ENCODE measurements around the gene LTBP1. TPM values are rescaled to one million over a fixed set of nuclear protein-coding genes. Genes with fewer than 3 reads are reported as not detected.
"Not testable (repeated sequence)": the region's sequence is repeated elsewhere in the genome, so short reads cannot be mapped to it uniquely, and the experiment has no call there.

The LTBP1 gene, protein sequence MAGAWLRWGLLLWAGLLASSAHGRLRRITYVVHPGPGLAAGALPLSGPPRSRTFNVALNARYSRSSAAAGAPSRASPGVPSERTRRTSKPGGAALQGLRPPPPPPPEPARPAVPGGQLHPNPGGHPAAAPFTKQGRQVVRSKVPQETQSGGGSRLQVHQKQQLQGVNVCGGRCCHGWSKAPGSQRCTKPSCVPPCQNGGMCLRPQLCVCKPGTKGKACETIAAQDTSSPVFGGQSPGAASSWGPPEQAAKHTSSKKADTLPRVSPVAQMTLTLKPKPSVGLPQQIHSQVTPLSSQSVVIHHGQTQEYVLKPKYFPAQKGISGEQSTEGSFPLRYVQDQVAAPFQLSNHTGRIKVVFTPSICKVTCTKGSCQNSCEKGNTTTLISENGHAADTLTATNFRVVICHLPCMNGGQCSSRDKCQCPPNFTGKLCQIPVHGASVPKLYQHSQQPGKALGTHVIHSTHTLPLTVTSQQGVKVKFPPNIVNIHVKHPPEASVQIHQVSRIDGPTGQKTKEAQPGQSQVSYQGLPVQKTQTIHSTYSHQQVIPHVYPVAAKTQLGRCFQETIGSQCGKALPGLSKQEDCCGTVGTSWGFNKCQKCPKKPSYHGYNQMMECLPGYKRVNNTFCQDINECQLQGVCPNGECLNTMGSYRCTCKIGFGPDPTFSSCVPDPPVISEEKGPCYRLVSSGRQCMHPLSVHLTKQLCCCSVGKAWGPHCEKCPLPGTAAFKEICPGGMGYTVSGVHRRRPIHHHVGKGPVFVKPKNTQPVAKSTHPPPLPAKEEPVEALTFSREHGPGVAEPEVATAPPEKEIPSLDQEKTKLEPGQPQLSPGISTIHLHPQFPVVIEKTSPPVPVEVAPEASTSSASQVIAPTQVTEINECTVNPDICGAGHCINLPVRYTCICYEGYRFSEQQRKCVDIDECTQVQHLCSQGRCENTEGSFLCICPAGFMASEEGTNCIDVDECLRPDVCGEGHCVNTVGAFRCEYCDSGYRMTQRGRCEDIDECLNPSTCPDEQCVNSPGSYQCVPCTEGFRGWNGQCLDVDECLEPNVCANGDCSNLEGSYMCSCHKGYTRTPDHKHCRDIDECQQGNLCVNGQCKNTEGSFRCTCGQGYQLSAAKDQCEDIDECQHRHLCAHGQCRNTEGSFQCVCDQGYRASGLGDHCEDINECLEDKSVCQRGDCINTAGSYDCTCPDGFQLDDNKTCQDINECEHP (N-terminal part only)
- 150 and 162 TPM in 2 replicates for total RNA-seq (2014; rRNA removed; shearing (Covaris generic))

DNA sequence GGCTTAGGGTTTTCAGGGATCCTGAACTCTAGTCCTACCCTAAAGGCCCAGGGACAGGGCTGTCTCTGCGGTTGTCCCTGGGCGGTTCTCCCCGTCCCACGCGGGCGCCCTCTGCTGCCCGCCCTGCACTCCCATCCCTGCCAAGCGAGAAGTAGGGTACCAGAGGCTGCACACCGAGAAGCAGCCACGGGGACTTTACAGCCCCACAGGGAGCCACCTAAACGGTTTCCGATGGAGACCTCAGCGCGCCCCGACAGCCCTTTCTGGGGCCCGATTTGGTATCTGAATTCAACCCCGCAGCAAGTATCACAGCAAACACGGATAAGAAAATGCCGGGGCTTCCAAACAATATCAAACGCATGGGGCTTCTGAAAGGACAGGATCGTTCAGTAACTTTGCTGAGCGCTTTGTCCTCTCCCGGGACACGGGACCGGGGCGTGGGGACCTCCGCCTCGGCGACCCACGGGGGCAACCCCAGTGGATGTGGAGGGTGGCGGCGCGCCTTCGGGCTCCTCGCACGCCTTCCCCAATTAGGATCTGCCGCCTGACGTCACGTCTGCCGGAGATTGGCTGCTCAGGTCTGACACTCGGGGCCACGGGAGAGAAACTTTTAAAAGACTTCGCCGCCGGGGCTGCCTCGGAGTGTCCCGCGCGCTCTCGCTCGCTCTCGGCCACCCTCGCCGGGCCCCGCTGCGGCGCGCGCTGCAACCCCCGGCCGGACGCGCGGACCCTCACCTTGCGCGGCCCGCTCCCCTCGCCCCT lies at the start of gene LTBP1:
Gene LTBP1, plus strand, starts transcription at position 640 of the 762 bp plus-strand sequence. CDS start 372 bp downstream, outside the sequence.
- peak; percentile 76 for DNase-seq (ENCODE audit: low read depth)

DNA sequence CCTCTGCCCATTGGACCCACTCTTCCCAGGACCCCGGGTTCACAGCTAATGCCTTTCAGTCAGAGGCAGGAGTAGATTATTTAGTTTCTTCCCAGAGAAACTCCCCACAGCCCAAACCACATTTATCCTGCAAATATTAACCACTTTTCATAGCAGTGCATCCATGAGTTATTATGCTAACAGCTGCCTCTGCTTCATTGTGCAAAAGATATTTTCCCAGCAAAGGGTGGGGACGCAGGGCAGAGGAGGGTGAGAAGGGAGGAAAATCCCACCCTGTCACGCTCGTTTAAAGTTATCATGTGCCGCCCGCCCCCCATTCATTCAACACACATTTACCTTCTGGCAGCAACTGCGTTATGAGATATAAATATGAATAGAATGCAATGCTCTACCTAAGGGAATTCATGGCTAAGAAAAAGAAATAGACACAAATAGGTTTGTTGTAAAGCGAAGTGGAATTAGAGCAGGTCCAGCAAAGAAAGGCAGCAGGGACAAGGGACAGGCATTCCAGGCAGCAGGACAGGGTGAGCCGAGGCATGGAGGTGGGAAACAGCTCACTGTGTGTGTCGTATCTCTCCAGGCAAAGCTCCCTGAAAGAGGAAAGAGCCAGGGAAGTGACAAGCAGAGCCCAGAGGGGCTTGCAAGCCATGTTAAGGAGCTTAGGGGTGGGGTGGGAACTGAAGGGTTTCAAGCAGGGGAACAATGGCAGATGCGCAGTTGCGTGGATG lies 46.3 kb upstream of the LTBP1 start:
- no peak for DNase-seq (ENCODE audit: low read depth)

DNA sequence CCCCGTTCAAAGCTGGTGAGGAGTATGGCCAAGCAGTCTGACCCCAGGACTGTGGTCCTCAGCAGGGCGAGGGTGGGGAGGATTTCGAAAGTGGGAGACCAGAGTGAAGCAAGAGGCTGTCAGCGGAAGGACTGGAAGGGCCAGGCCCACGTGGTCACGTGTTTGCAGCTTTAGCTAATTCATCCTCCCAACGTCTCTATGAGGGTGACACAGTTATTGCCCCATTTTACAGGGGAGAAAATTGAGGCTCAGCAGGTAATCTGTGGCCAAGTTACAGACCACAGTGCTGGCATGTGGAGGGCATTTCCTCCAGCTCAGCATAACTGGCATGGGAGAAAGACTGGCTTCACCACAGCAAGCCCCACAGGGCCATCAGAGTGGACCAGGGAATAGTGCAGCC lies 45.4 kb upstream of the LTBP1 start:
- DNase-seq (ENCODE audit: low read depth): peak; percentile 4

DNA sequence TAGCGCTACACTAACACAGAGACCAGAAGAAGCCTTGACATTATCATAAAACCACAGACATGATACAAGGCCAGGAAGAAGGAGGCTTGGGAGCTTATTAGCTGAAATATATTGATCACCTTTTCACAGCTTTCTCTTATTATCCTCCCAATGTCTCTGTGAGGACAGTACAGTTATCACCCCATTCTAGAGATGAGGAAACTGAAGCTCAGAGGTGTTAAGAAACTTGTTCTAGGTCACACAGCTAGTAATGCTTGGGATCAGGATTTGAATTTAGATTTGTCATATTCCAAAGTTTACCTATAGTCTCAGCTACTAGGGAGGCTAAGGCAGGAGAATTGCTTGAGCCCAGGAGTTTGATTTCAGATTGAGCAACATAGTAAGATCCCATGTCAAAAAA lies 44.6 kb upstream of the LTBP1 start:
- no peak for DNase-seq (ENCODE audit: low read depth)

DNA sequence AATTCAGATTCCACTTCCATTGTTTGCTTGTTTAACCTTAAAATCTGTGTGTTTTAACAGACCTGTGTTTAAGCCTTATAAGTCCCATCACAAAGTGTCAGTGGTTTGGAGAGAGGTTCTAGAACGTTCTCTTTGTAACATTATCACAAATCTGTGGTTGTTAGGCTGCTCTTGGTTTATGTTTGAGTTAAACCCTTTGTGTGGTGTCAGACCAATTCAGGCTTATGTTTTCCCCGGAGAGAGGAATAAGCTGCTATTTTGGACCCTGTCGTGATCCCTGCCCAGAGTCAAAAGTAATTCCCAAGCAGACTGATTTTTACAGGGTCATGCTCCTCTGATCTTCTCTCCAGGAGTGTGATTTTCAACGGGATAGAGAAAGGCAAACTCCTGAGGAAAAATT lies 43.8 kb upstream of the LTBP1 start:
- no peak for DNase-seq (ENCODE audit: low read depth)

DNA sequence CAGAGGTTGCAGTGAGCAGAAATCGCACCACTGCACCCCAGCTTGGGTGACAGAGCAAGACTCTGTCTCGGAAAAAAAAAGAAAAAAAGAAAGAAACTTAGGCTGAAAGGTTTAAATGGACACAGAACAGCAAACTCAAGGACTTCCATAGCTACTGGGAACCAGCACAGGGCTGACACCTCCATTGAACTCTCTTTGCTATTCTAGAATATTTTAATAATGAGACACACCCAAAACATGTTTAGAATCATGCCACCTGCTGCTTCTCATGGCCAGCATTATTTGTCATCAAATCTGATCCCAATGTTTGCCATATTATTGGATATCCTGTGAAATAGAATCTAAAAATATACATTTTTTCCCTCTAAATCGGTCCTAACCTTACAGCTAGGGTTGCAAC lies 42.7 kb upstream of the LTBP1 start:
- DNase-seq (ENCODE audit: low read depth): no peak

DNA sequence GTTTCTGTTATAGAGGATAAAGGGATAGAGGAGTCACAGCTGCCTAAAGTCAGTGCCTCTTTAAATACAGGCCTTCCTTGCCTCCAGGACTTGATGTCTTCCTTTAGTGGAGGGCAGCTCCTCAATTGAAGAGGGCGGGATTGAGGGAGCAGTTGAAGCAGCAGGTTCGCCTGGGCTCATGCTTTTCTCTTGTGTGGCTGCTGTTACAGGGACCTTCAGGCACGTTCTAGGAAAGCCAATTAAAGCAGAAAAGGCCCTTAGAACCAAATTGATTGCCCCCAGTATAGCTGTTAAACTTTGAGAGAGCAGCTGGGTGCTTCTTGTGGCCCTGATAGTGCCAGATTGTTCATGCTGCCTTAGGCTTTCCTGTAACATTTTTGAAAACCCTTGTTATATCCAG lies 42.0 kb upstream of the LTBP1 start:
- DNase-seq (ENCODE audit: low read depth): no peak

DNA sequence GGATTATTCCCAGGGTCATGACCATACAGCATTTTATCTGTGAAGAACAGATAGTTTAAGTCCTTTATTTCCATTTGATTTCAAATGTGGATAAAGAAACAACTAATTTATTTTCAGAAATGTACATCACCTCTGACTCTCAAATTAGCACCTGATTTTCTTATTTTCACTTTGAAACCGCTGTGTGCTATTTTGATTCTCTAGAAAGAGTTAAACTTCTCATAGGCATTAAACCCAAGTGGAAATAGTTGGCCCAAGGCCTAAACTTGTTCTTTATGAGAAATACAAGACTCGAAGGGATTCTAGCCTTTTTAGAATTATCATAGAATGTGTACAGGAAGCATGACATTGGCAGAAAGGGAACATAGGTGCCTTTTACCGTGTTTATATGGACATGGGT lies 41.5 kb upstream of the LTBP1 start:
- DNase-seq (ENCODE audit: low read depth): no peak

DNA sequence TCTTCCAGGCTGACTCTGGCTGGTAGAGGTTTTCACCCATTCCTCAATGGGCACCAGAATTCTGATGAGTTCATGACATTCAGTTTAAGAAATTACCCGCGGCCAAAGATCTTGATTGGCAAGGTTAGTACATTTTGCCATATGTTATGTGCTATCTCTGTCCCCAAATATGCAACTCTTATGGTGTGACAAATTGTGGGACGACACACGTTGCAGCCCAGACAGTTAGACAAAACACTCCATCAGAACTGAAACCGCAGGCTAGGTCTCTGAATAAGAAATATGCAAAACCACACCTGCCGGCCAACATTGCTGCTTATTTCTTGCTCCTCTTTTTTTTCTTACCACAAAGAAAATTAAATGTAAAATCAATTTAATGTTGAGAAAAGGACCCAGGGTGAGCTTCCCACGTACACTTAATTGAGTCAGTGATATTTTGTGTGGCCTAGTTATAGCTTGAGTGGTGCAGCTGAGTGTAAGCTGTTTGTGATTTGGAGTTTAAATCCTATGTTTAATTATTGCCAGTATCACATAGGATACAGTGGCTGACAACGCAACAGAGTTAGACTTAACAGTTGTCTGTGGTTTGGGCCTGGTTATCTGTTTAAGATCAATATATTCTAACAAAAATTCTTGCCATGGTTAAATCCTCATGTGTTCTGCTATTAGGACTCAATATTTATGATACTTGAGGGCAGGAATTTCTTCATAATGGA lies 35.7 kb upstream of the LTBP1 start:
- DNase-seq (ENCODE audit: low read depth): no peak

DNA sequence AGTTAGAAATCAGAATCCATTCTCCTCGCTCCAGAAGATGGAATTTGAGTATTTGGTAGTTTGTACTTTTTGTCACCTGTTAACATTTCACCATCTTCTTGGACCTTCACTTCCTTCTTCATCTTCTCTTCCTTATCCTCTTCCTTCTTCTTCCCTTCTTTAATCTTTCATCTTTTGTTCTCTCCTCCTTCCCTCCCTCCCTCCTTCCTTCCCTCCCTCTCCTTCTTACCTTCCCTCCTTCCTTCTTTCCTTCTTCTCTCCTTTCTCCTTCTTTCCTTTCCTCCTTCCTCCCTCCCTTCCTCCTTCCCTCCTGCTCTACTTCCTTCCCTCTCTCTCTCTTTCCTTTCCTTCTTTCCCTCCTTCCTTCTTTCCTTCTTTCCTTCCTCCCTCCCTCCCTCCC lies 31.1 kb upstream of the LTBP1 start:
- DNase-seq (ENCODE audit: low read depth): no peak

DNA sequence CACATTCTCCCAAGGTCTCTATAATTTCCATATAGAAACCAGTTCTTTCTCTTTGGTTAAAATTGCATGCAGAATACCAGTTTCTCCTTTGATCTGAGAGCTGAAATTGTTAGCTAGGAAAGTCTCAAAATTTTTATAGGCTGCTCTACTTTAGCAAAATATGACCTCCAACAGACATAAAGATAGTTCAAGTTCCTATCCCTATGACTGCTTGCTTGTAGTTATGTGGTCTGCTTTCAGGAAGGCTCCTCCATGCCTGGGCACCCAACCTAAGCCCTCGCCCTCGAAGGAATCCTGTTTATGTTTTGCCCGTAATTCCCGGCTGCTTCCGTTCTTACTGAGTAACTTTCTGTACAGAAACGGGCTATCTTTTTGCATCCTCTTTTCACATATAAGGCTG lies 28.0 kb upstream of the LTBP1 start:
- DNase-seq (ENCODE audit: low read depth): no peak

DNA sequence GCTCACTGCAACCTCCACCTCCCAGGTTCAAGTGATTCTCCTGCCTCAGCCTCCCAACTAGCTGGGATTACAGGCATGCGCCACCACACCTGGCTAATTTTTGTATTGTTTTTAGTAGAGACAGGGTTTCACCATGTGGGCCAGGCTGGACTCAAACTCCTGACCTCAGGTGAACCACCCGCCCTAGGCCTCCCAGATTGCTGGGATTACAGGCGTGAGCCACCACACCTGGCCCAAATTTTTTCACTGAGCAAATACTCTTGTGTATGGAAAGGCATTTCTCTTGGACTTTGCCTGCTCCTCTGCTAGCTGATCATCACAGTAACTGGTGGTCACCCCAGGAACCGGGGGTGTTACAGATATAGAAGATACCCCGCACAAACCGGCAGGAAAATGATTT lies 26.9 kb upstream of the LTBP1 start:
- not testable (repeated sequence) for DNase-seq (ENCODE audit: low read depth)

DNA sequence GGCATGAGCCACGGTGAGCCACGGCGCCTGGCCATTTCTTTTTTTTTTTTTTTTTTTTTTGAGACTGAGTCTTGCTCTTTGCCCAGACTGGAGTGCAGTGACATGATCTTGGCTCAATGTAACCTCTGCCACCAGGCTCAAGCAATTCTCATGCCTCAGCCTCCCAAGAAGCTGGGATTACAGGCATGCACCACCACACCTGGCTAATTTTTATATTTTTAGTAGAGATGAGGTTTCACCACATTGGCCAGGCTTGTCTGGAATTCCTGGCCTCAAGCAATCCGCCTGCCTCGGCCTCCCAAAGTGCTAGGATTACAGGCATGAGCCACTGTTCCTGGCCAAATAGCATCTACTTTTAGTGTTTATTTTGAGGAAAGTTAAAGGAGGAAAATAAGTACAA lies 25.3 kb upstream of the LTBP1 start:
- DNase-seq (ENCODE audit: low read depth): not testable (repeated sequence)

DNA sequence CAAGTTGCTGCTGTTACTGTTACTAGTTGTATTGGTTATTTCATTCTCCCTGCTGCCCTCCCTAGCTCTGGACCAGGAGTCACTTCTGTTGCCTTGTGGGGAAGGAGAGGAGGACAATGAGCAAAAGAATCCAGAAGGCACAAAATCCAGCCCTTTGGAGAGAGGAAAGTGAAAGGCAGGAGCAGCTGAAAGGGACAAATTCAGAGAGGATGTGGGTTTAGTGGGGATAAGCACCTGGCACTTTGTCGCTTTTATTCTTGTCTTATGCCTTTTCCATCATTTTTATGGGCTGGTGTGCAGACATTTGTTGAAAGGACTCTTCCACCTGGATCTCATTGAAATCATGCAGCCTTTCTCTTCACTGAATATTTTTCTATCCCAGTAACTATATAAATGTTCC lies 24.3 kb upstream of the LTBP1 start:
- no peak for DNase-seq (ENCODE audit: low read depth)

DNA sequence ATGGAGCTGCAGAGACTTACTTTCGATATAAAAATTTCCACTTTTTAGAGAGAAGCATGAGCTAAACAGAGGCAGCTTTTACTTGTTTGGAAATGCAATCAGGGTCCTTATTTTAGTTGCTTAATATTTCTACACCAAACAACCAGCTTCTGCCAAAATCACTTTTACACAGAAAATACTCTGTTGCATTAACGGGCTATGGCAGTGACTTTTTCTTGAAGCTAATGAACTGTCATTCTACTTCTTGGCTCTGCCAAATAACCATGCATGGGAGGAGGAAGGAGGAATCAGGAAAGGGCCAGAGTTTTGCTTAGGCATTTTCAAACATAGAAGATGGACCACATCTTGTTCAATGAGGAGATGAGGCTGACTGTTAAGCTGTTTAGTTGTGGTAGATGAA lies 23.6 kb upstream of the LTBP1 start:
- no peak for DNase-seq (ENCODE audit: low read depth)

DNA sequence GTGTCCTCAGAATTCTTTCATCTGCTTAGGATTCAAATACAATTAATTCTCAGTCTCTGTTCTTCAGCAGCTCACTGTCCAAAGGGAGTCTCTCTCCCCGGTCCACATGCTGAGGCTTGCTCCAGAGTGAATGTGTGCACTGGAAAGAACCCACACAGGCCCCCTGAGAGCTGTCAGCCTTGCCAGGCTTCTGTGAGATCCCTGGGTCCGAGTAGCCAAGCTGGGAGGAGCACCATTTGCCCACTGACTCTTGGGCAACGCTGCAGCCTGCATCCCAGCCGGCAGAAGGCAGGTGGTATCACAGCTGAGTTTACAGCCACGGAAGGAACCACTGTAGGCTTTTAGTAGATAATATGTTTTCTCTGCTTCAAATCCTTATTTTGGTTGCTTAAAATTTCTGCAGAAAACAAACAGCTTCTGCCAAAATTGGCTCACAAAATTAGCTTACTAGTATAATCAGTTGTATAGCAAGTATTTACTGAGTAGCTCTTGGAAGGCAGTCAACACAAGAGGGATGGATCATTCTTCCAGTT lies 21.4 kb upstream of the LTBP1 start:
- DNase-seq (ENCODE audit: low read depth): no peak

DNA sequence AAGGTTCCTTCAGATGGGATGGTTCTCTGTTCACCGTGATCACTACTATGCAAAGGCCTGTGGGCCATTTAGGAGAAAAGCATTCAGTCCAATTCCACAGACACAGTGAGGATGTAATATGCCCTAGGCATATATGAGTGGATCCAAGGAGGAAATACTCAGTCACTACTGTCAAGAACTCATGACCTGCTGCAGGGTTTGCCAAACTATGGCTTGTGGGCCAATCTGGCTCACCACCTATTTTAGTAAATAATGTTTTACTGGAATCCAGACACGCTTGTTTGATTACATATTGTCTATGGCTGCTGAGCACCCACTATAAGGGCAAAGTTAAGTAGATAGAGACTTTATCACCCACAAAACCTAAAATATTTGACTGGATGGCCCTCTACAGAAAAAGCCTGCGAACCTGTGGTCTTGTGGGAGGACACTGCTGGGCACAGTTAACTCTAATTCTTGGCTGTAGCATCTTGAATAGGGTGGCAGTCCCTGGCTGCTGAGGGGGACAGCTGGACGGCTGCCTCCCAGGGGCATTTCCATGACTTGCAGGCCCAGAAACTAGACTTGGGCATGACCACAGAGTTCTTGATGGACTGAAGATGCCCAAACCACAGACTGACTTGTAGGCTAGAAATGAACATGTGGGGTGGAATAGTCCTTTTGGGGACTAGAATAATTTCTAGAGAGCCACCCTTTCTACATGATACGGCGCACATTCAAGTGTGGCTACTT lies 20.6 kb upstream of the LTBP1 start:
- no peak for DNase-seq (ENCODE audit: low read depth)

DNA sequence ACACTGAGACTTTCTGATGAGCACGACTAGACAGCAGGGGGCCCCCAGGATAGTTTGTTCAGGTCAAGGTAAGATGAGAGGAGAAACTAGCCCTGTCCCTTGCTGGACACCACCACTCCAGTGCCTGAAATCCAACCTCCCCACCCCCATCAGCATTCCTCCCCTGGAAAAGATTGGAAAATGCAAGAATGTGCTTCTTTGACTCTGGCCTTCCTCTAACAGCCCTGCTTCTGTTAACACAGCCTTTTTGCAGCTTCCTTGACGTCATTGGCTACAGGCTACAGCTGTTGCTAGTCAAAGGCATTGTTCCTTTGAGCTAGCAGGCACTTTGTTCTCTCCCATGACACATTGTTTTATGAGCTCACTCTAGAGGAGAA lies 20.1 kb upstream of the LTBP1 start:
- DNase-seq (ENCODE audit: low read depth): peak; percentile 28

DNA sequence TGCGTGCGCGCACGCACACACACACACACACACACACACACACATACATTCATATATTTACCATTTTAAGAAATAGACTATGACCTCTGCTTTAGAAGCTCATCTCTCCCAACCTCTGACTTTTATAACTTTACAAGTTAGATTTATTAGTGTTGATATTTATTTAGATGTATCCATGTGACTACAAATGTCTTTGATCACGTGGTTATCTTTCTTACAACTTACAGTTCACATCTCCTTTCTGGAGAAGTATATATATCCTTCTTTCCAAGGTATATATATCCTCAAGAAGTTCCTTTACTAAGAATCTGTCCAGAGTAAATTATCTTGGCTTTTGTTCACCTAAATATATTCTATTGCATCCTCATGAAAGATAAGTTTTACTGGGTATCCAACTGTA lies 16.3 kb upstream of the LTBP1 start:
- DNase-seq (ENCODE audit: low read depth): no peak
